ENCODE data around the gene LBX2. TPM values are rescaled to one million over a fixed set of nuclear protein-coding genes. Genes with fewer than 3 reads are reported as not detected.

The LBX2 gene
- total and polyA plus RNA-seq, 2 of the 4 experiments (the other 2 are of a cell fraction) = 0.18 to 0.62 TPM

DNA sequence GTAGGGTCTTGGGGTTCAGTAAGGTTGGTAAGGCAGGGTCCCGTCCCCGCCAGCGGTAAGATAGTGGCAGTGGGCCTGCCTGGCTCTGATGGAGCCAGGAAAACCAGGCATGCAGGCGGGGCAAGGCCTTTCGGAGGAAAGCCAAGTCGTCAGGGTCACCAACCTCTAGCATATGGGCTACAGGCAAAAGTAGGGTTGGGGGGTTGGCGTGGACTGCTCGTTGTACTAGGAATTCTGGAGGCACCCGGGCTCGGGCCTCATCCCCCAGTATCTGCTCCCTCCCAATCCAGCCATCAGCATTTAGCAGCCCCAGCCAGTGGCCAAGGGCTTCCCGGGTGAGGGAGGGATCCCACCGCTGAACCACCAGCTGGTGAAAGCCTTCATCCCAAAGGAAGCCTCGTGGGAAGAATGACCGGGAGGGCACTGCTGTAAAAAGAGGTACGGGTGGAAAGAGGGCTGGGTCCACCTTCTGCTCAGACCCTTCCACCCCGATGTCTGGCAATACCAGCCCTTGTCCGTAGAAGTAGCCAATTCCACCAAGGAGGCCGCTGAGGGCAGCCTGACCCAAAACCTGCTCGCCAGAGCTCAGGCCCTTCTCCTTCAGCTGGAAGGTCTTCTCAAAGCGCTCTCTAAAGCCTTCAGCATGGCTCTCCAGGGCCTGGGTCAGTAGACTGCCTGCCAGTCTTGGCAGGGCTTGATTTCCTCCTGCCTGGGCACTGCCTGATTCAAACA, 37.2 kb downstream of the LBX2 start:
- CTCF ChIA-PET = no interaction called here
- Histone ChIP-seq H3K18ac (ENCODE audit: low read depth, low read length) (no peak overlapping the region), H4K20me1 (ENCODE audit: insufficient read depth, low read length) (no peaks in the 10 kb centered on the region), H3K36me3 (ENCODE audit: control insufficient read depth, insufficient read depth, low read length) (peaks cover 21% of the 10 kb centered on the region), H2BK20ac (ENCODE audit: low read depth, low read length) (no peak overlapping the region), H3K4me2 (ENCODE audit: low read depth, low read length) (no peak overlapping the region), H3K79me1 (ENCODE audit: low read depth in 1 of 2, low read length in 2 of 2) (peaks cover 13 to 56% of the 10 kb centered on the region in 2 experiments; a peak in 3 of 4 replicates), H3K56ac (ENCODE audit: extremely low read depth, insufficient read depth, low read length) (no peak overlapping the region), H3K4ac (ENCODE audit: low read depth, low read length) (no peak overlapping the region), H2AFZ (replicated peaks; ENCODE audit: low read length, poor library complexity) (no peak overlapping the region), H2AK5ac (ENCODE audit: low read depth, low read length) (no peak overlapping the region), H2AK9ac (replicated peaks; ENCODE audit: low read depth, low read length, poor library complexity) (peak overlapping the region; percentile 29), H4K5ac (ENCODE audit: low read depth, low read length) (no peak overlapping the region), H4K91ac (ENCODE audit: insufficient read depth, low read depth, low read length) (no peak overlapping the region), H3K9me3 (ENCODE audit: control insufficient read depth, insufficient read depth, low read length) (no peaks in the 10 kb centered on the region), H3K9ac (ENCODE audit: low read depth, low read length) (no peak overlapping the region), H3K27me3 (ENCODE audit: control insufficient read depth, insufficient read depth, low read length) (no peaks in the 10 kb centered on the region), H3K4me3 (ENCODE audit: insufficient read depth, low read depth, low read length) (no peak overlapping the region), H3K9me1 (ENCODE audit: insufficient read depth, low read length) (no peaks in the 10 kb centered on the region), H3K4me1 (ENCODE audit: control insufficient read depth, insufficient read depth, low read length) (peaks cover 5% of the 10 kb centered on the region), H2BK5ac (ENCODE audit: low read depth, low read length, poor library complexity, severe bottlenecking) (no peak overlapping the region), H3K27ac (ENCODE audit: insufficient read depth, low read length) (no peak overlapping the region), H4K8ac (ENCODE audit: low read depth in 2 of 2, low read length in 2 of 2) (no peak overlapping the region), H3K14ac (replicated peaks; ENCODE audit: low read depth, low read length) (no peak overlapping the region), H2BK15ac (ENCODE audit: low read depth, low read length) (no peak overlapping the region), H2BK120ac (ENCODE audit: low read depth, low read length) (no peak overlapping the region), H3K23ac (ENCODE audit: low read depth, low read length) (no peak overlapping the region)
- 89% methylated on average over 6 of the region's 20 CpGs; no CpG with 5 or more reads in 1 of the 2 experiments for WGBS, 2 experiments (ENCODE audit: extremely low coverage in 2 of 2, insufficient read length in 1 of 2)
- POLR2A ChIA-PET (ENCODE audit: unreplicated experiment) = no interaction called here
- dilution Hi-C loops (cut with HindIII; ENCODE audit: low sequenced_read_pairs, unreplicated experiment) (no loop called here), in situ Hi-C loops (cut with MboI; ENCODE audit: low sequenced_read_pairs) (no loop called here), intact Hi-C loops (cut with micrococcal nuclease) (no loop called here)
- TF ChIP-seq FOS (IDR thresholded peaks at IDR 0.05; ENCODE audit: low read depth, low read length) = no peak
- TF ChIP-seq RCOR1 (IDR thresholded peaks at IDR 0.05; ENCODE audit: insufficient replicate concordance, low read length) = no peak
- TF ChIP-seq, protein P1, sequence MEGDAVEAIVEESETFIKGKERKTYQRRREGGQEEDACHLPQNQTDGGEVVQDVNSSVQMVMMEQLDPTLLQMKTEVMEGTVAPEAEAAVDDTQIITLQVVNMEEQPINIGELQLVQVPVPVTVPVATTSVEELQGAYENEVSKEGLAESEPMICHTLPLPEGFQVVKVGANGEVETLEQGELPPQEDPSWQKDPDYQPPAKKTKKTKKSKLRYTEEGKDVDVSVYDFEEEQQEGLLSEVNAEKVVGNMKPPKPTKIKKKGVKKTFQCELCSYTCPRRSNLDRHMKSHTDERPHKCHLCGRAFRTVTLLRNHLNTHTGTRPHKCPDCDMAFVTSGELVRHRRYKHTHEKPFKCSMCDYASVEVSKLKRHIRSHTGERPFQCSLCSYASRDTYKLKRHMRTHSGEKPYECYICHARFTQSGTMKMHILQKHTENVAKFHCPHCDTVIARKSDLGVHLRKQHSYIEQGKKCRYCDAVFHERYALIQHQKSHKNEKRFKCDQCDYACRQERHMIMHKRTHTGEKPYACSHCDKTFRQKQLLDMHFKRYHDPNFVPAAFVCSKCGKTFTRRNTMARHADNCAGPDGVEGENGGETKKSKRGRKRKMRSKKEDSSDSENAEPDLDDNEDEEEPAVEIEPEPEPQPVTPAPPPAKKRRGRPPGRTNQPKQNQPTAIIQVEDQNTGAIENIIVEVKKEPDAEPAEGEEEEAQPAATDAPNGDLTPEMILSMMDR (conservative IDR thresholded peaks at IDR 0.05; ENCODE audit: low read depth, low read length) = no peak
- TF ChIP-seq MXI1 (IDR thresholded peaks at IDR 0.05; ENCODE audit: borderline replicate concordance, low read depth, low read length) = no peak
- TF ChIP-seq SMC3 (IDR thresholded peaks at IDR 0.05; ENCODE audit: low read depth, low read length) = no peak
- TF ChIP-seq ELK1 (IDR thresholded peaks at IDR 0.05; ENCODE audit: borderline replicate concordance, low read depth, low read length) = no peak
- no peak for TF ChIP-seq MAZ (IDR thresholded peaks at IDR 0.05; ENCODE audit: borderline replicate concordance, low read depth, low read length)
- TF ChIP-seq MAFK (IDR thresholded peaks at IDR 0.05; ENCODE audit: low read depth, low read length) = no peak
- no peak for TF ChIP-seq CEBPB (IDR thresholded peaks at IDR 0.05; ENCODE audit: low read depth, low read length)
- TF ChIP-seq RAD21 (IDR thresholded peaks at IDR 0.05; ENCODE audit: low read length) = no peak
- no peak for TF ChIP-seq NFE2L2 (IDR thresholded peaks at IDR 0.05; ENCODE audit: low read depth, low read length)
- TF ChIP-seq RFX5 (IDR thresholded peaks at IDR 0.05; ENCODE audit: low read depth, low read length) = no peak
- TF ChIP-seq BHLHE40 (IDR thresholded peaks at IDR 0.05; ENCODE audit: low read depth, low read length) = no peak
- DNase-seq = no peak
- TSS peak; percentile 57 for BruUV-seq (replicated peaks)
- ATAC-seq (ENCODE audit: low read depth) = no peak
